ENCODE results near the gene DYNC2LI1. TPM values are rescaled to one million over a fixed set of nuclear protein-coding genes. Genes with fewer than 3 reads are reported as not detected.

DYNC2LI1 gene
- total RNA-seq, 1 donor from 2014 or later: 28.3 TPM

GRCh38 chr2:43758739-43759138 is 15.1 kb upstream of the DYNC2LI1 start:
- DNase-seq (ENCODE audit: low spot score): peak; percentile 69
- peak; percentile 88 for ATAC-seq
- intact Hi-C loops (cut with DNase I): no loop called here

- no peak for DNase-seq (ENCODE audit: low spot score)
- intact Hi-C loops (cut with DNase I): no loop called here
- peak; percentile 81 for ATAC-seq
These were observed 14.6 kb upstream of the DYNC2LI1 start for GRCh38 chr2:43759195-43759594.

GRCh38 chr2:43762286-43762685 is 11.6 kb upstream of the DYNC2LI1 start:
- intact Hi-C loops (cut with DNase I): no loop called here
- ATAC-seq: no peak

GRCh38 chr2:43763091-43763490 is 10.7 kb upstream of the DYNC2LI1 start:
- intact Hi-C loops (cut with DNase I): no loop called here
- ATAC-seq (no peak), DNase-seq (ENCODE audit: low spot score) (no peak)

More at GRCh38 chr2:43762286-43762685, 11.6 kb upstream of the DYNC2LI1 start:
- no peak for DNase-seq (ENCODE audit: low spot score)

GRCh38 chr2:43764086-43764705 is 9.6 kb upstream of the DYNC2LI1 start:
- intact Hi-C loops (cut with DNase I): no loop called here
- no peak for DNase-seq (ENCODE audit: low spot score)
- no peak for ATAC-seq

GRCh38 chr2:43766006-43766405 is 7.8 kb upstream of the DYNC2LI1 start:
- DNase-seq (ENCODE audit: low spot score): no peak
- no peak for ATAC-seq
- intact Hi-C loops (cut with DNase I): no loop called here

GRCh38 chr2:43774617-43775016 is 778 bp downstream of the DYNC2LI1 start:
- intact Hi-C loops (cut with DNase I): no loop called here
- DNase-seq (ENCODE audit: low spot score) (no peak), ATAC-seq (peak; percentile 3)

GRCh38 chr2:43776324-43776723 is 2.5 kb downstream of the DYNC2LI1 start:
- intact Hi-C loops (cut with DNase I): no loop called here
- DNase-seq (ENCODE audit: low spot score) (no peak), ATAC-seq (no peak)

GRCh38 chr2:43777306-43777926 is 3.6 kb downstream of the DYNC2LI1 start:
- DNase-seq (ENCODE audit: low spot score): no peak
- no peak for ATAC-seq
- intact Hi-C loops (cut with DNase I): no loop called here

- ATAC-seq: no peak
- intact Hi-C loops (cut with DNase I): no loop called here
- DNase-seq (ENCODE audit: low spot score): no peak
These were observed 4.4 kb downstream of the DYNC2LI1 start for GRCh38 chr2:43778233-43778632.

- intact Hi-C loops (cut with DNase I): loop anchor here (2.0 kb wide), 1 partner anchor 205 kb away; no protein-coding TSS in a partner anchor
- no peak for ATAC-seq
- no peak for DNase-seq (ENCODE audit: low spot score)
These were observed 14.1 kb downstream of the DYNC2LI1 start for GRCh38 chr2:43787895-43788294.

- intact Hi-C loops (cut with DNase I): no loop called here
- DNase-seq (ENCODE audit: low spot score): no peak
- no peak for ATAC-seq
These were observed 14.8 kb downstream of the DYNC2LI1 start for GRCh38 chr2:43788646-43789045.

GRCh38 chr2:43790147-43790546 is 16.3 kb downstream of the DYNC2LI1 start:
- DNase-seq (ENCODE audit: low spot score) (no peak), ATAC-seq (peak; percentile 76)
- intact Hi-C loops (cut with DNase I): no loop called here

- intact Hi-C loops (cut with DNase I): no loop called here
- ATAC-seq: no peak
- no peak for DNase-seq (ENCODE audit: low spot score)
These were observed 17.4 kb downstream of the DYNC2LI1 start for GRCh38 chr2:43791035-43791765.

GRCh38 chr2:43792653-43793052 is 18.8 kb downstream of the DYNC2LI1 start:
- DNase-seq (ENCODE audit: low spot score): no peak
- intact Hi-C loops (cut with DNase I): no loop called here
- no peak for ATAC-seq

GRCh38 chr2:43794956-43795355 is 21.1 kb downstream of the DYNC2LI1 start:
- no peak for ATAC-seq
- no peak for DNase-seq (ENCODE audit: low spot score)
- intact Hi-C loops (cut with DNase I): no loop called here

- ATAC-seq: no peak
- no peak for DNase-seq (ENCODE audit: low spot score)
- intact Hi-C loops (cut with DNase I): no loop called here
These were observed 22.4 kb downstream of the DYNC2LI1 start for GRCh38 chr2:43796206-43796605.

- intact Hi-C loops (cut with DNase I): no loop called here
- ATAC-seq (no peak), DNase-seq (ENCODE audit: low spot score) (no peak)
These were observed 24.5 kb downstream of the DYNC2LI1 start for GRCh38 chr2:43798300-43798699.

GRCh38 chr2:43800894-43801293 is 27.1 kb downstream of the DYNC2LI1 start:
- no peak for DNase-seq (ENCODE audit: low spot score)
- no peak for ATAC-seq
- intact Hi-C loops (cut with DNase I): no loop called here

GRCh38 chr2:43802135-43802534 is 28.3 kb downstream of the DYNC2LI1 start:
- ATAC-seq (no peak), DNase-seq (ENCODE audit: low spot score) (no peak)
- intact Hi-C loops (cut with DNase I): no loop called here
